Pulmonary artery endothelial cell (primary cell): ENCODE results near the gene UBE2K. TPM values are rescaled to one million over a fixed set of nuclear protein-coding genes. Genes with fewer than 3 reads are reported as not detected.
"Not testable (repeated sequence)": the region's sequence is repeated elsewhere in the genome, so short reads cannot be mapped to it uniquely, and the experiment has no call there.

Experiments used
- DNase-seq: peaks from one replicate; pipeline ENCODE4 v3.0.0-alpha.2; 2011; ENCODE audit warnings: low read depth, low spot score
- total RNA-seq: library from RNA; depleted of rRNA; stranded (reverse); fragments of >200 nt; gene quantifications from 2 replicates; pipeline ENCODE4 v1.2.3, GENCODE V29; 2014

The UBE2K gene
- total RNA-seq, 1 donor from 2014 or later = 26.5 TPM

- DNase-seq = not testable (repeated sequence)
Observed at GRCh38 chr4:39792976-39793375, 95.0 kb downstream of the UBE2K start.

GRCh38 chr4:39802005-39802404 lies 104.1 kb downstream of the UBE2K start:
- no peak for DNase-seq

GRCh38 chr4:39808231-39808749 lies 110.4 kb downstream of the UBE2K start:
- DNase-seq = no peak

GRCh38 chr4:39812500-39812899 lies 114.6 kb downstream of the UBE2K start:
- DNase-seq = no peak

GRCh38 chr4:39813033-39813432 lies 115.1 kb downstream of the UBE2K start:
- DNase-seq = not testable (repeated sequence)

- not testable (repeated sequence) for DNase-seq
Observed at GRCh38 chr4:39813761-39814160, 115.8 kb downstream of the UBE2K start.

- DNase-seq = no peak
Observed at GRCh38 chr4:39814403-39815185, 116.7 kb downstream of the UBE2K start.

GRCh38 chr4:39818646-39819045 lies 120.7 kb downstream of the UBE2K start:
- no peak for DNase-seq

GRCh38 chr4:39820186-39820585 lies 122.2 kb downstream of the UBE2K start:
- peak; percentile 67 for DNase-seq

- DNase-seq = no peak
Observed at GRCh38 chr4:39821951-39822350, 124.0 kb downstream of the UBE2K start.

- DNase-seq = no peak
Observed at GRCh38 chr4:39822662-39823061, 124.7 kb downstream of the UBE2K start.

GRCh38 chr4:39823191-39823590 lies 125.3 kb downstream of the UBE2K start:
- DNase-seq = no peak

GRCh38 chr4:39825090-39825489 lies 127.2 kb downstream of the UBE2K start:
- DNase-seq = no peak

GRCh38 chr4:39825741-39826231 lies 127.8 kb downstream of the UBE2K start:
- DNase-seq = no peak

Other genes with a start within 250 kb of the UBE2K start
- 1,613 and 2,626 TPM in 2 replicates for gene RPL9, start 239.2 kb upstream of the UBE2K start, total RNA-seq
- gene LIAS, start 239.1 kb upstream of the UBE2K start, total RNA-seq = 6.7 and 6.9 TPM in 2 replicates
- gene UGDH, start 170.7 kb upstream of the UBE2K start, total RNA-seq = 81.4 and 110 TPM in 2 replicates
- gene SMIM14, start 59.3 kb upstream of the UBE2K start, total RNA-seq = 13.5 and 16.0 TPM in 2 replicates